Dedifferentiated amniotic fluid mesenchymal stem cell (primary cell): ENCODE data around the gene CRYL1.
A peak's percentile ranks its signal among the peaks of the same experiment; 100 is the strongest.

Experiments
- DNase-seq: peaks from one replicate; pipeline ENCODE4 v3.0.0-alpha.2; 2016; ENCODE audit errors: extremely low spot score

The CRYL1 gene

GRCh38 chr13:20373861-20374260, 151.8 kb downstream of the CRYL1 start:
- DNase-seq: no peak

DNA sequence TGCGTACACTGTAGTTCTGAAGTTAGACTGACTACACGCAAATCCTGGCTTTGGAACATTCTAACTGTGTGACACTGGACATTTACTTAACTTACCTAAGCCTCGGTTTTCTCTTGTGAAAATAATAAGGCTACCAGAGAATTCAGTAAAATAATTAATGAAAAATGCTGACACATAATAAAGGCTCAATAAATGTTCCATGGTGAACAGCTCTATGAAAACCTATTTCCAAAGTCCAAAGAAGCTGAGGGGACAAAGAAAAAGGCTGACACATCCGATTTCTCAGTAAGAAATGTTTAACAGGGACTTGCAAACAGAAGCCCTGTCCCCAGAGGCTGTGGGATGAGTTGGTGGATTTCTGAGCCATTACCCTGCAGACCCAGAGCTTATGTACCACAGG, 153.8 kb downstream of the CRYL1 start:
- DNase-seq: no peak

GRCh38 chr13:20370815-20371421, 154.7 kb downstream of the CRYL1 start:
- no peak for DNase-seq

- DNase-seq: no peak
Observed at GRCh38 chr13:20369886-20370361, 155.7 kb downstream of the CRYL1 start.

DNA sequence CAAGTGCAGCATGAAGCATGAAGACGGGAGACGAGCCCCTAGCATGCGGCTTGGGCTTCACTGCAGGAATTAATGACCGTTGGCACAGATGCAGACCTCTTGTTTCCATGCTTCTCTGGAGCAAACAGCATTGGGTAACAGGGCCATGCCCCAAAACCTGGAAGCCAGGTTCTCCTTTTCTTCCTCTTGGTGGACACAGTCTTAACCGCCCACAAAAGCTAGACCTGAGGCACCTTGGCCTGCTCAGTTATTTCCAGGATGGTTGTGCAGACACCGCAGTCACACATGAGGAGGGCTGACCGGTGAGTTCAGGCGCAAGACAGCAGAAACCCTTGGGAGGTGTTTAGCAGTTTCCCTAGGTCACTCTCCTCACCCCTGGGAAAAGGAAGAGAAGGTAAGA, 159.6 kb downstream of the CRYL1 start:
- no peak for DNase-seq

DNA sequence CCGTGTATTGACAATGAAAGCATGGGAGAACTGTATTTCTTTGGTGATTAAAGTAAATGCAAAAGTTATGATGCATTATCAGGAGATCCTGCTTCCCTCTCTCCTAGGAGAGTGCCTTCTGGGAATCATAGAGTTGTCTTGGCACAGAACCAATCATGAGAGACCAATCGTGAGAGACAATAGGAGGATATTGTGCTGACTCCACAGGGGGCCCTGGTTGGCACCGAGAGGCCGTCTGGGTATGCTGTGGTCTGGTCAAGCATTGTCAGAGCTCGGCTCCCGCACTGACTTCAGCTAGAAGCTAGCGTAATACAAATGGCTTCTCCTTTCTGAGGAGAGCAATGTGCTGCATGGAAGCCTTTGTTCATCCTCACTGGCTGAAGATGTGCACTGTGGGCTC, 162.1 kb downstream of the CRYL1 start:
- no peak for DNase-seq

DNA sequence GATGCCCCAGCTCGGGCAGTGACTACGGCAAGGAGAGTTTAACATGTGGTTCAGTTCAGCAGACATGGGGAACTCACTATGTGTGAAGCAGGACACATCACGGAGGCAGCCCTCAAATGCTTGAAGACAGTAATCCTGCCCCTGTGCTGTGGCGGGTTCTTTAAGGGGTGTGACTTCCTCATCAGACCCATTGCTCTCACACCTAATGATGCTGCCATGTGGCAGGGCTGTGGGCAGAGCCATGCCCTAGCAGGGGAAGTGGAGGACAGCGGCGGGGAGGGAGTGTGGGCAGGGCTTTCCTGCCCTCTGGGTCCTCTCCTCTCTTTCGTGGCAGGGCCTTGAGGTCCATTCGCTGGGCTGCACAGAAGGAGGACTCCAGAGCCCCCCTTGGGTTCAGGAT, 162.5 kb downstream of the CRYL1 start:
- DNase-seq: no peak

- DNase-seq: no peak
Observed at GRCh38 chr13:20362484-20363041, 163.1 kb downstream of the CRYL1 start.

GRCh38 chr13:20360835-20361412, 164.7 kb downstream of the CRYL1 start:
- DNase-seq: no peak

GRCh38 chr13:20360041-20360491, 165.6 kb downstream of the CRYL1 start:
- no peak for DNase-seq

DNA sequence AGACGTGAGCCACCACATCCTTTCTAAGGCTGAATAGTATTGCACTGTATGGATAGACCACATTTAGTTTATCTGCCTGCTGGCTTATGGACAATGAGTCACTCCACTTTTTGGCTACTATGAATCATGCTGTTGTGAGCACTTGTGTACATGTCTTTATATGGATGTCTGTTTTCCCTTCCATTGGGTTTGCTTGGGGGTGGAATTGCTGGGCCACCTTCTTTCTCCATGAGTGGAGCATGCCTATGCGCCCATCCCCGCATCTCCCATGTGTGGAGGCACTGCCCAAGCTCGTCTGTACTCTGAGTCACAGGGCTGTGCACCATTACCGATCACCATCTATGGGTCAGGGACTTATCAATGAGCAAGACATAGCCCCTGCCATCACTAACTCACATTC, 166.3 kb downstream of the CRYL1 start:
- peak; percentile 54 for DNase-seq

- DNase-seq: no peak
Observed at GRCh38 chr13:20358022-20358421, 167.6 kb downstream of the CRYL1 start.

GRCh38 chr13:20356444-20356843, 169.2 kb downstream of the CRYL1 start:
- no peak for DNase-seq

DNA sequence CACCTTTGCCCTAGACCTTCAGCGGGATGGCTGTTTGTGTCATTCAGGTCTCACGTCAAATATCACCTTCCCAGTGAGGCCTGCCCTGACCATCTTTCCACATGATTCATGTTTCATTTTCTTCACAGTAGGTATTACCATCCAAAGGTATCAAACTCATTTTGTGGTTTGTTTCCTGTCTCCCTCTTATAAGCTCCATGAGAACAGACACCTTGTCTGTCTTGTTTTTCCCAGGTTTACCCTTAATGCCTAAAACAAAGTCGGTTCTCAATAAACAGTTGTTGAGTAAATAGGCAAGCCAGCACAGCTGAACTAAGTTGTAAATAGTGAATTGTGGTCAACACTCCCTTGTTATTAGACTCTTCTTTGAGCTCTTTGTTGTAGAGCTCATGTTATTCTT, 170.9 kb downstream of the CRYL1 start:
- DNase-seq: no peak

- no peak for DNase-seq
Observed at GRCh38 chr13:20353973-20354372, 171.7 kb downstream of the CRYL1 start.
